Esophagus muscularis mucosa (tissue), 4 donors: Measurements from ENCODE around the gene PRKCQ. TPM values are rescaled to one million over a fixed set of nuclear protein-coding genes. Genes with fewer than 3 reads are reported as not detected.

Source experiments
- DNase-seq: peaks from one replicate; pipeline ENCODE4 v3.0.0-alpha.2; 2017; ENCODE audit errors: extremely low spot score
- H3K27ac ChIP-seq, 4 donors: fragments of 200-600 bp; sonication (generic); replicated peaks in 1 of 4; 1 replicate in 3 of 4; 2 replicates in 1 of 4; pipeline ENCODE4 v1.5.1; 2016 to 2019; ENCODE audit warnings: mild to moderate bottlenecking in 1 of 4
- H3K27me3 ChIP-seq, 4 donors: fragments of 200-600 bp; sonication (generic); one replicate each; pipeline versions ENCODE4 v1.5.1 to v1.6.0; 2016 to 2019
- H3K36me3 ChIP-seq, 4 donors: fragments of 200-600 bp; sonication (generic); one replicate each; pipeline ENCODE4 v1.5.1; 2016 to 2019
- H3K4me1 ChIP-seq, 4 donors: fragments of 200-600 bp; sonication (generic); one replicate each; pipeline ENCODE4 v1.5.1; 2016 to 2019
- H3K4me3 ChIP-seq, 4 donors: fragments of 200-600 bp; sonication (generic); 1 replicate in 2 of 4; 2 replicates in 2 of 4; pipeline ENCODE4 v1.5.1; 2016 to 2019; ENCODE audit warnings: mild to moderate bottlenecking in 4 of 4, moderate library complexity in 1 of 4
- H3K9me3 ChIP-seq, 4 donors: fragments of 200-600 bp; sonication (generic); 1 replicate in 3 of 4; 2 replicates in 1 of 4; pipeline ENCODE4 v1.5.1; 2016 to 2019
- EP300 ChIP-seq: sonication (generic); formaldehyde crosslinking; IDR thresholded peaks from one replicate; pipeline ENCODE4 v1.6.1; 2017; ENCODE audit warnings: antibody characterized with exemption
- POLR2A ChIP-seq: fragments of 450-650 bp; IDR thresholded peaks from one replicate; pipeline ENCODE4 v1.6.1; 2017; ENCODE audit warnings: antibody characterized with exemption, moderate library complexity, mild to moderate bottlenecking, low read depth
- POLR2AphosphoS5 ChIP-seq, 2 donors: sonication (generic); formaldehyde crosslinking; IDR thresholded peaks; one replicate each; pipeline ENCODE4 v1.6.1; 2017; ENCODE audit warnings: antibody characterized with exemption in 2 of 2
- WGBS: methylation state at CpG from one replicate; pipeline ENCODE4 v1.1.5; 2018; 5-methylcytosine and 5-hydroxymethylcytosine counted together
- intact Hi-C: fragments of 100-400 bp; cut with DNase I; formaldehyde crosslinking; loops from one replicate; pipeline ENCODE4 v1.15.1; 2023
- total RNA-seq, 4 donors: library from RNA; depleted of rRNA; stranded (reverse); fragments of >200 nt; gene quantifications; one replicate each; pipeline versions ENCODE4 v1.1.0 to v1.2.1, GENCODE V29; 2016
- TF ChIP-seq, protein P1 (sequence below), 3 experiments: fragments of 200-600 bp in 2 of 3; fragments of 450-650 bp in 1 of 3; sonication (generic) in 2 of 3; IDR thresholded peaks; one replicate each; pipeline ENCODE4 v1.5.1; 2017 to 2019; ENCODE audit warnings: antibody characterized with exemption in 3 of 3, mild to moderate bottlenecking in 2 of 3, moderate library complexity in 1 of 3

The PRKCQ gene
- total RNA-seq, 4 donors from 2014 or later = 4.6 to 9.4 (median 6.8) TPM

DNA sequence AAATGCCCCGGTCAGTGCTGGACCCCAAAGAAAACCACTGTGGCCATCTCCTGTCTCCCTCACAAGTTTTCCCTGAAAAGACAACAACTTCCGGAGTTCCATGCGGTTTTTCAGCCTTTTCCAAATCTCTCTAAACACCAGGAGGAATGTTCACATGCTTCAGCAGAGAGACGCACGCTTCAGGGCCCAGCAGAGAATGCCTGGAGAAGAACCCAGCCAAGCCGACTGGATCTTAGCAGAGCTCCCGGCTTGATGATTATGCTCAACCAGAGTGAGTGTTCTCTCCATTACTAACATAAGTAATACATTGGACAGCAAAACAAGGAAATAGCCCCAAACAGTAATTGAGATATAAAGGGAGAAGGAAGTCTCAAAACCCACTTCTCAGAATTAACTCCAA is 17.9 kb downstream of the PRKCQ start:
- H3K4me3 ChIP-seq = no peak overlapping the region
- intact Hi-C loops = no loop called here
- H3K36me3 ChIP-seq = no peaks in the 10 kb centered on the region
- 81% methylated on average over 7 of the region's 7 CpGs for whole genome bisulfite sequencing
- DNase-seq = no peak
- H3K4me1 ChIP-seq = no peaks in the 10 kb centered on the region
- H3K27ac ChIP-seq = no peak overlapping the region
- H3K27me3 ChIP-seq = no peaks in the 10 kb centered on the region
- TF ChIP-seq, protein P1, sequence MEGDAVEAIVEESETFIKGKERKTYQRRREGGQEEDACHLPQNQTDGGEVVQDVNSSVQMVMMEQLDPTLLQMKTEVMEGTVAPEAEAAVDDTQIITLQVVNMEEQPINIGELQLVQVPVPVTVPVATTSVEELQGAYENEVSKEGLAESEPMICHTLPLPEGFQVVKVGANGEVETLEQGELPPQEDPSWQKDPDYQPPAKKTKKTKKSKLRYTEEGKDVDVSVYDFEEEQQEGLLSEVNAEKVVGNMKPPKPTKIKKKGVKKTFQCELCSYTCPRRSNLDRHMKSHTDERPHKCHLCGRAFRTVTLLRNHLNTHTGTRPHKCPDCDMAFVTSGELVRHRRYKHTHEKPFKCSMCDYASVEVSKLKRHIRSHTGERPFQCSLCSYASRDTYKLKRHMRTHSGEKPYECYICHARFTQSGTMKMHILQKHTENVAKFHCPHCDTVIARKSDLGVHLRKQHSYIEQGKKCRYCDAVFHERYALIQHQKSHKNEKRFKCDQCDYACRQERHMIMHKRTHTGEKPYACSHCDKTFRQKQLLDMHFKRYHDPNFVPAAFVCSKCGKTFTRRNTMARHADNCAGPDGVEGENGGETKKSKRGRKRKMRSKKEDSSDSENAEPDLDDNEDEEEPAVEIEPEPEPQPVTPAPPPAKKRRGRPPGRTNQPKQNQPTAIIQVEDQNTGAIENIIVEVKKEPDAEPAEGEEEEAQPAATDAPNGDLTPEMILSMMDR (IDR thresholded peaks at IDR 0.05) = no peak
- TF ChIP-seq EP300 (no peak), POLR2A (no peak), POLR2AphosphoS5 (IDR thresholded peaks at IDR 0.05) (no peak)
- H3K9me3 ChIP-seq = no peaks in the 10 kb centered on the region

DNA sequence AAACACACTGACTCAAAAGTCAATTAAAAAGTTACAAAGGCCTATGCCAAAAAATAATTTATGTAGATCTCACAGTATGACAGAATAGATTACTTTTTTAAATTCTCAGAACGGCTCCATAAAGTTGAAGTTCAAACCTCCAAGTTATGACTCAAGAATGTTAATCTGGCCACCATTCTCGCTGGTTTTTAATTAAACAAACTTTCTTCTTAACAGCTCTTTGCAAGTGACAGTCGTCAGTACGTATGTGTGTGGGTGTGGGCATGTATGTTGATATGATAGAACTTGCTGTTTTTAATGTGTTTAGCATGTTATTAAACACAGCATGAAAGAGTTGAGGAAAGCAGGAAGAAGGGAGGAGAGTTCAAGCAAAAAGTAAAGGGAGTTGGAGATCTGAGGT is 18.5 kb downstream of the PRKCQ start:
- Histone ChIP-seq H3K9me3 (no peaks in the 10 kb centered on the region), H3K27ac (no peak overlapping the region), H3K4me1 (no peaks in the 10 kb centered on the region), H3K4me3 (no peak overlapping the region), H3K27me3 (no peaks in the 10 kb centered on the region), H3K36me3 (no peaks in the 10 kb centered on the region)
- TF ChIP-seq POLR2AphosphoS5 (IDR thresholded peaks at IDR 0.05) (no peak), EP300 (no peak), POLR2A (no peak)
- TF ChIP-seq, protein P1 (IDR thresholded peaks at IDR 0.05) = no peak
- DNase-seq = no peak
- 32% methylated on average over 4 of the region's 4 CpGs for WGBS
- intact Hi-C loops = no loop called here

DNA sequence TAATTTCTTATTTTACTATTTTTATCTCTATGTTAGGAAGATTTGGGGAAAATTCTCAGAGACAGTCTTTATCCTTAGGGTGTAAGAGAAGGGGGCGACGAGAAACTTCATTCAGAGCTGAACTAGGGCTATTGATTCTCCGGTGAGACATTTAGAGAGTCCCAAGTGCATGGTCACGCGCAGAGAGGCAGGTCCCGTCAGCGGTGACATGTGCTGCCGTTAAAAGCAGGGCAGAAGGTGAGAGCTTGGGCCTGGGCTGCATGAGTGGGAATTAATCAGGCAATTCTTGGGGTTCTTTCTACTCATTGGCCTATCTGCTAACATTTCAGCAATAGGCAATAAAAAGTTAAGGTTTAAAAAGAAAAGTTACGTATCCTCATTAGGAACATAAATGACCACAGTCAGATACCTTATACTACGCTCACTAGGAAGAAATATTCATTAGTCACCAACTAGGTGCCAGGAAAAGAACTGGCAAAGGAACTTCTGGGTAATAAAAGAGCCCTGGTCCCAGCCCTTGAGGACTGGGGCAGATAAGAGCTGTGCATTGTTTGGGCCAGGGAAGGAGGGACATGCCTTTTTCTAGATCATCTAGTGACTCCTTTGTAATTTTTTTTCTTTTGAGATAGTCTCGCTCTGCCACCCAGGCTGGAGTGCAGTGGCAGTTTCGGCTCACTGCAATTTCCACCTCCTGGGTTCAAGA is 21.2 kb downstream of the PRKCQ start:
- TF ChIP-seq POLR2AphosphoS5 (IDR thresholded peaks at IDR 0.05) (no peak), POLR2A (no peak), EP300 (no peak)
- TF ChIP-seq, protein P1 (IDR thresholded peaks at IDR 0.05) = no peak
- no peak for DNase-seq
- Histone ChIP-seq H3K36me3 (no peaks in the 10 kb centered on the region), H3K4me1 (no peaks in the 10 kb centered on the region), H3K4me3 (no peak overlapping the region), H3K27me3 (no peaks in the 10 kb centered on the region), H3K9me3 (no peaks in the 10 kb centered on the region), H3K27ac (no peak overlapping the region)
- WGBS = 94% methylated on average over 12 of the region's 12 CpGs
- intact Hi-C loops = no loop called here

DNA sequence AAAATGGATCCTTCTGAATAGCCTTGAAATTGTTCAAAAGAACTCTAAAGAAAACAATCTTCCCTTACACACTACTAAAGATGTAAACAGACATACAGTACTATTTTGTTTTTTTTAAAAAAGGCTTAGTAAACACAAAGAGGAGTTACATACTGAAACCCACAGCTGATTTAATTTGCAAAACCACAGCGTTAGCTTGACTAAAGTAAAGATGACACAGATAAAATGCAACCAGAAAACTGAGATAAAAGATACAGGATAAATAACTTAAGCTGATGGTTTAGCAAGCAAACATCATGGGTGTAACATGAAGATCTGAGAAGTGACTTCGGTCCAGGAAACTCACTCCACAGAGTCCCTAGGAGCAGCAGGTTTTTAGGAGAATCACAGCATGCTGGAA is 21.8 kb downstream of the PRKCQ start:
- Histone ChIP-seq H3K9me3 (no peaks in the 10 kb centered on the region), H3K27ac (no peak overlapping the region), H3K27me3 (no peaks in the 10 kb centered on the region), H3K36me3 (no peaks in the 10 kb centered on the region), H3K4me1 (no peaks in the 10 kb centered on the region), H3K4me3 (no peak overlapping the region)
- intact Hi-C loops = no loop called here
- WGBS = 83% methylated on average over 2 of the region's 2 CpGs
- DNase-seq = no peak
- TF ChIP-seq POLR2AphosphoS5 (IDR thresholded peaks at IDR 0.05) (no peak), EP300 (no peak), POLR2A (no peak)
- TF ChIP-seq, protein P1 (IDR thresholded peaks at IDR 0.05) = no peak

DNA sequence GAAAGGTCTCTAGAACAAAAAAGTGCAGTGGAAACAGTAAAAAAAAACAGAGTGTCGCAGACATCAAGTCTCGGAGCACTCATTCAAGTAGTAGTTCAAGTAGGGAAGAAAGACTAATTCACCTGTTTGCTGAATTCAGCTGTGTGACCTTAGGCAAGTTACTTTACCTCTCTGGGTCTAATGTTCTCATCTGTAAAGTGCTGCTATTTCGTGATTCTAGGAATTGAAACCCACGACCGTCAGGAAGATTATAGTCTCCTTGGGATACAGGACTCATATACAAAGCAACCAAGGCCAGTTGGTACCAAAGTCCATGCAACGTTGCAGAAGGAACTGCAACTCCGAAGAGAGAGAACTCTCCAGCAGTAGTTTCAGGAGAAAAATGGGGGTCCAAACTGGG is 26.1 kb downstream of the PRKCQ start:
- Histone ChIP-seq H3K27me3 (no peaks in the 10 kb centered on the region), H3K4me3 (no peak overlapping the region), H3K27ac (no peak overlapping the region), H3K36me3 (no peaks in the 10 kb centered on the region), H3K4me1 (no peaks in the 10 kb centered on the region), H3K9me3 (no peaks in the 10 kb centered on the region)
- DNase-seq = no peak
- intact Hi-C loops = no loop called here
- WGBS = 82% methylated on average over 7 of the region's 7 CpGs
- TF ChIP-seq POLR2A = no peak
- TF ChIP-seq POLR2AphosphoS5 (IDR thresholded peaks at IDR 0.05) = no peak
- TF ChIP-seq, protein P1 (IDR thresholded peaks at IDR 0.05) = no peak
- TF ChIP-seq EP300 = no peak
